GM12892 (cell line): ENCODE data around the gene PGGT1B.

ENCODE experiments used
- POLR2A ChIP-seq: IDR thresholded peaks from 2 replicates; pipeline ENCODE4 v1.6.1; 2011; ENCODE audit warnings: low read depth, low read length, control low read depth
- POLR2AphosphoS5 ChIP-seq: IDR thresholded peaks from 2 replicates; pipeline ENCODE4 v1.6.1; 2011; ENCODE audit warnings: low read depth, low read length, control low read depth

DNA sequence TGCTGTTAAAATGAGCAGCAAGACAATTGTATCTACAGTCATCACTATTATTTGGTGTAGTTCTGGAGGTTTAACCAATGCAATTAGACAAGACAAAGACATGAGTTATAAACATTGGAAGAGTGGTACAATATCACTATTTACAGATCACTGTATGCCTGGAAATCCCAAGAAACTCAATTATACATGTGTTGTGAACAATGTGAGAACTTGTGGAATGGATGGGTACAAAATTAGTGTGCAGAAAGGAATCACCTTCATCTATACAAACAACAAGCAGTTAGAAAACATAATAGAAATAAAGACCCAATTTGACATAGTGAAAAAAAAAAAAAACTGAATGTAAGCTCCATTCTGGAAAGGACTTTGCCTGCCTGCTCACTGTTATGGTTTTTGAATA lies 46.1 kb upstream of the PGGT1B start:
- TF ChIP-seq POLR2A, result no peak
- no peak for TF ChIP-seq POLR2AphosphoS5
